Vagina (tissue), 2 donors: ENCODE data around the gene PTPN4. TPM values are rescaled to one million over a fixed set of nuclear protein-coding genes. Genes with fewer than 3 reads are reported as not detected.
"Not testable (repeated sequence)": the region's sequence is repeated elsewhere in the genome, so short reads cannot be mapped to it uniquely, and the experiment has no call there.

ENCODE experiments used
- DNase-seq, 2 donors: peaks; one replicate each; pipeline ENCODE4 v3.0.0-alpha.2; 2017; ENCODE audit errors: extremely low spot score in 2 of 2
- H3K27ac ChIP-seq: fragments of 200-600 bp; sonication (generic); one replicate; pipeline ENCODE4 v1.5.1; 2019
- H3K27me3 ChIP-seq: fragments of 200-600 bp; sonication (generic); one replicate; pipeline ENCODE4 v1.5.1; 2019
- H3K36me3 ChIP-seq, 2 donors: fragments of 200-600 bp; sonication (generic); one replicate each; pipeline ENCODE4 v1.5.1; 2017 to 2019
- H3K4me1 ChIP-seq: fragments of 200-600 bp; sonication (generic); one replicate; pipeline ENCODE4 v1.5.1; 2019
- H3K4me3 ChIP-seq, 2 donors: fragments of 200-600 bp; sonication (generic); 1 replicate in 1 of 2; 2 replicates in 1 of 2; pipeline ENCODE4 v1.5.1; 2016 to 2019
- H3K9me3 ChIP-seq: fragments of 200-600 bp; sonication (generic); one replicate; pipeline ENCODE4 v1.5.1; 2019
- POLR2A ChIP-seq, 2 donors: fragments of 450-650 bp; IDR thresholded peaks; one replicate each; pipeline ENCODE4 v1.6.1; 2017; ENCODE audit warnings: antibody characterized with exemption in 2 of 2, mild to moderate bottlenecking in 2 of 2, moderate library complexity in 2 of 2
- POLR2AphosphoS5 ChIP-seq, 2 donors: sonication (generic); formaldehyde crosslinking; IDR thresholded peaks; one replicate each; pipeline ENCODE4 v1.9.0; 2017; ENCODE audit warnings: antibody characterized with exemption in 2 of 2, mild to moderate bottlenecking in 2 of 2, low read depth in 1 of 2; ENCODE audit not compliant: insufficient read depth in 1 of 2
- intact Hi-C: fragments of 100-400 bp; cut with DNase I; formaldehyde crosslinking; loops from one replicate; pipeline ENCODE4 v1.15.1; 2023
- total RNA-seq: library from RNA; depleted of rRNA; stranded (reverse); fragments of >200 nt; gene quantifications from one replicate; pipeline ENCODE4 v1.2.3, GENCODE V29; 2016
- TF ChIP-seq, protein P1 (sequence below), 3 experiments: fragments of 450-650 bp in 2 of 3; fragments of 200-600 bp in 1 of 3; sonication (generic) in 1 of 3; IDR thresholded peaks; one replicate each; pipeline ENCODE4 v1.5.1; 2017 to 2019; ENCODE audit warnings: antibody characterized with exemption in 3 of 3, mild to moderate bottlenecking in 2 of 3, moderate library complexity in 2 of 3

The PTPN4 gene
- total RNA-seq, 1 donor from 2014 or later, result 31.7 TPM

DNA sequence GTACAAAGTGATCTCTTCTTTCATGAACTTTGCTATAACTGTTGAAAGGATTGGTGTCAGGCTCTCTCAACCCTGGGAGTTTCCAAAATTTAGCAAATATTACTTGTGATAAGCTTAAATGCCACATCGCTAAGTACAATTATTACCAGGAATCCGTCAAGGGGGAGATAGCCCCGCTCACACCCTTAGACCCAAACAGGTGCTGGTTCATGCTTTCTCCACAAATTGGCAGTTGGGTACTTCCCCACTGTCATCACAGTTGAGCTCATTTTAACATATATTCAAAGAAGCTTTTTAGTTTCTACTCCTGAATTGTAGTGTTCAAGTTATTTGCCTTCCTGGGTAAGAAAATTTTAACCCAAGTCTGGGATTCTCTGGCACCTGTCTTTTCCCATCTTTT is 223.4 kb downstream of the PTPN4 start:
- Histone ChIP-seq H3K36me3 (no peaks in the 10 kb centered on the region), H3K4me3 (no peak overlapping the region), H3K27me3 (no peaks in the 10 kb centered on the region), H3K9me3 (no peaks in the 10 kb centered on the region), H3K4me1 (no peaks in the 10 kb centered on the region), H3K27ac (no peak overlapping the region)
- TF ChIP-seq, protein P1, sequence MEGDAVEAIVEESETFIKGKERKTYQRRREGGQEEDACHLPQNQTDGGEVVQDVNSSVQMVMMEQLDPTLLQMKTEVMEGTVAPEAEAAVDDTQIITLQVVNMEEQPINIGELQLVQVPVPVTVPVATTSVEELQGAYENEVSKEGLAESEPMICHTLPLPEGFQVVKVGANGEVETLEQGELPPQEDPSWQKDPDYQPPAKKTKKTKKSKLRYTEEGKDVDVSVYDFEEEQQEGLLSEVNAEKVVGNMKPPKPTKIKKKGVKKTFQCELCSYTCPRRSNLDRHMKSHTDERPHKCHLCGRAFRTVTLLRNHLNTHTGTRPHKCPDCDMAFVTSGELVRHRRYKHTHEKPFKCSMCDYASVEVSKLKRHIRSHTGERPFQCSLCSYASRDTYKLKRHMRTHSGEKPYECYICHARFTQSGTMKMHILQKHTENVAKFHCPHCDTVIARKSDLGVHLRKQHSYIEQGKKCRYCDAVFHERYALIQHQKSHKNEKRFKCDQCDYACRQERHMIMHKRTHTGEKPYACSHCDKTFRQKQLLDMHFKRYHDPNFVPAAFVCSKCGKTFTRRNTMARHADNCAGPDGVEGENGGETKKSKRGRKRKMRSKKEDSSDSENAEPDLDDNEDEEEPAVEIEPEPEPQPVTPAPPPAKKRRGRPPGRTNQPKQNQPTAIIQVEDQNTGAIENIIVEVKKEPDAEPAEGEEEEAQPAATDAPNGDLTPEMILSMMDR (IDR thresholded peaks at IDR 0.05), result no peak
- no peak for TF ChIP-seq POLR2AphosphoS5 (IDR thresholded peaks at IDR 0.05; ENCODE audit: insufficient read depth in 1 of 2, low read depth in 1 of 2)
- no peak for TF ChIP-seq POLR2A (IDR thresholded peaks at IDR 0.05)
- intact Hi-C loops, result no loop called here
- DNase-seq, result no peak

DNA sequence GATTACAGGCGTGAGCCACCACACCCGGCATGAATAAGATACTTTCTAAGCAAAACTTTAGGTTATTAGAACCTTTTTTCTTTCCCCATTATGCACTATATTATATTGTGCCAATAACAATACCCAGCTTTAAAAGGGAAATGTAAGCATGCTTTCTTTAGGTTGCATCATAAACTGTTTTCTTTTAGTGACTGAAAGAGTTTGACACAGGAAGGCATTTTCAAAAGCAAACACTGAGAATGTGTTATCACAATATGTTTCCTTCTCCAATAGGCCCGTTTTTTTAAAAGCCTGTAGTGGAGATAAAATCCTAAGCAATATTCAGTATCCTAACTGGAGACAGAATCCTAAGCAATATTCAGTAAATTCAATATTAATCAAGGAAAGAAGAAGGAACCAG is 236.4 kb downstream of the PTPN4 start:
- Histone ChIP-seq H3K27me3 (no peaks in the 10 kb centered on the region), H3K9me3 (no peaks in the 10 kb centered on the region), H3K4me1 (no peaks in the 10 kb centered on the region), H3K4me3 (no peak overlapping the region), H3K27ac (no peak overlapping the region), H3K36me3 (no peaks in the 10 kb centered on the region)
- TF ChIP-seq POLR2AphosphoS5 (IDR thresholded peaks at IDR 0.05; ENCODE audit: insufficient read depth in 1 of 2, low read depth in 1 of 2), result no peak
- no peak for TF ChIP-seq POLR2A (IDR thresholded peaks at IDR 0.05)
- TF ChIP-seq, protein P1 (IDR thresholded peaks at IDR 0.05), result no peak
- DNase-seq, result no peak
- intact Hi-C loops, result no loop called here

DNA sequence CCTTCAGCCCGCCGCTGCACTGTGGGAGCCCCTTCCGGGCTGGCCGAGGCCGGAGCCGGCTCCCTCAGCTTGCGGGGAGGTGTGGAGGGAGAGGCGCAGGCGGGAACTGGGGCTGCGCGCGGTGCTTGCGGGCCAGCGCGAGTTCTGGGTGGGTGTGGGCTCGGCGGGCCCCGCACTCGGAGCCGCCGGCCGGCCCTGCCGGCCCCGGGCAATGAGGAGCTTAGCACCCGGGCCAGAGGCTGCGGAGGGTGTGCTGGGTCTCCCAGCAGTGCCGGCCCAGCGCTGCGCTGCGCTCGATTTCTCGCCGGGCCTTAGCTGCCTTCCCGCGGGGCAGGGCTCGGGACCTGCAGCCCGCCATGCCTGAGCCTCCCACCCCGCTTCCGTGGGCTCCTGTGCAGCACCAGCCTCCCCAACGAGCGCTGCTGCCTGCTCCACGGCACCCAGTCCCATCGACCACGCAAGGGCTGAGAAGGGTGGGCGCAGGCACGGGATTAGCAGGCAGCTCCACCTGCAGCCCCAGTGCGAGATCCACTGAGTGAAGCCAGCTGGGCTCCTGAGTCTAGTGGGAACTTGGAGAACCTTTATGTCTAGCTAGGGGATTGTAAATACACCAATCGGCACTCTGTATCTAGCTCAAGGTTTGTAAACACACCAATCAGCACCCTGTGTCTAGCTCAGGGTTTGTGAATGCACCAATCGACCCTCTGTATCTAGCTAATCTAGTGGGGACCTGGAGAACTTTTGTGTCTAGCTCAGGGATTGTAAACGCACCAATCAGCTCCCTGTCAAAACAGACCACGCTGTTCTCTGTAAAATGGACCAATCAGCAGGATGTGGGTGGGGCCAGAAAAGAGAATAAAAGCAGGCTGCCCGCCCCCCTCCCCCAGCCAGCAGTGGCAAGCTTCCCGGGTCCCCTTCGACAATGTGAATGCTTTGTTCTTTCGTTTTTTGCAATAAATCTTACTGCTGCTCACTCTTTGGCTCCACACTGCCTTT is 237.5 kb downstream of the PTPN4 start:
- H3K27ac ChIP-seq, DNase-seq: not testable (repeated sequence)

DNA sequence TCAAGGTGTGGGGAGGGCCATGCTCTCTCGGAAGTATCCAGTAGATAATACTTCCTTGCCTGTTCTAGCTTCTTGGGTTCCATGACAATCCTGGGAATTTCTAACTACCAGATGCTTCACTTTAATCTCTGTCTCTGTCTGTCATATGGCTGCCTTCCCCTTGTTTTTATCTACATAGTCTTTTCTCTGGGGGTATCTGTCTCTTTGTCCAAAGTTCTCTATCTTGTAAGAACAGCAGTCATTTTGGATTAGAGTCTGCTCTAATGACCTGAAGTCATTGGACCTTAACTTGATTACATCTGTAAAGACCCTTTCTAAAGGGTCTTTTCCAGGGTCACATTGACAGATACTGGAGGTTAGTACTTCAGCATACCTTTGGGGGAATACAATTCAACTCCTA is 241.7 kb downstream of the PTPN4 start:
- H3K4me3 ChIP-seq, result no peak overlapping the region
- no peak overlapping the region for H3K27ac ChIP-seq
- no peak for DNase-seq
- H3K4me1 ChIP-seq, result no peaks in the 10 kb centered on the region
- no peaks in the 10 kb centered on the region for H3K36me3 ChIP-seq
- intact Hi-C loops, result no loop called here
- no peak for TF ChIP-seq POLR2AphosphoS5 (IDR thresholded peaks at IDR 0.05; ENCODE audit: insufficient read depth in 1 of 2, low read depth in 1 of 2)
- TF ChIP-seq, protein P1 (IDR thresholded peaks at IDR 0.05), result no peak
- TF ChIP-seq POLR2A (IDR thresholded peaks at IDR 0.05), result no peak
- no peaks in the 10 kb centered on the region for H3K9me3 ChIP-seq
- H3K27me3 ChIP-seq, result no peaks in the 10 kb centered on the region

More for the DNA sequence above, 237.5 kb downstream of the PTPN4 start:
- H3K27me3 ChIP-seq, H3K4me3 ChIP-seq, H3K36me3 ChIP-seq, intact Hi-C loops, H3K4me1 ChIP-seq, H3K9me3 ChIP-seq: not testable (repeated sequence)

DNA sequence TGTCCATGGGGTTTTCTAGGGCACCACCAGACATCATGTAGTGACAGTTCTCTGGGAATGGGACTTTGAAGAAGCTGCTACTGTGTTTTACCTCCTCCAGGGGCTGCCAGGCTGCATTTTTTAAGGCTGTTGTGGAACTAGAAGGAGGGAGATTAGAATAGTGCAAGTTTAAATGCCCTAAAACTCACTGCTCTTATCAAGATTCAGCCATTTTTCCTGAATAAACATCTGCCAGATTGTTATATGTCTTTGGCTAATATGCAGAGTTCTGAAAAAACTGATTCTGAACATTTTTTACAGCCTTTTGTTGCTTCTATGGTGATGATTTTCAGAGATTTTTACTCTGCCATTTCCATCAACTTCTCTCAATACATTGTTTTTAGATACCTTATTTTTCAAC is 244.5 kb downstream of the PTPN4 start:
- H3K4me3 ChIP-seq, result no peak overlapping the region
- intact Hi-C loops, result no loop called here
- no peak for DNase-seq
- H3K4me1 ChIP-seq, result no peaks in the 10 kb centered on the region
- H3K27me3 ChIP-seq, result no peaks in the 10 kb centered on the region
- no peak for TF ChIP-seq POLR2AphosphoS5 (IDR thresholded peaks at IDR 0.05; ENCODE audit: insufficient read depth in 1 of 2, low read depth in 1 of 2)
- TF ChIP-seq POLR2A (IDR thresholded peaks at IDR 0.05), result no peak
- TF ChIP-seq, protein P1 (IDR thresholded peaks at IDR 0.05), result no peak
- no peaks in the 10 kb centered on the region for H3K9me3 ChIP-seq
- no peaks in the 10 kb centered on the region for H3K36me3 ChIP-seq
- H3K27ac ChIP-seq, result no peak overlapping the region
